NCI-H1092 treated with DMSO at 0.1 percent for 48 hours (cell line): Measurements from ENCODE around the gene CCDC30.
"Not testable (repeated sequence)": the region's sequence is repeated elsewhere in the genome, so short reads cannot be mapped to it uniquely, and the experiment has no call there.

Source experiments
- DNase-seq: peaks from one replicate; lab custom pipeline; 2025; lab: John Stamatoyannopoulos, UW

Gene CCDC30

GRCh38 chr1:42529724-42530181, 66.7 kb downstream of the CCDC30 start:
- no peak for DNase-seq

- no peak for DNase-seq
These were observed 68.0 kb downstream of the CCDC30 start for GRCh38 chr1:42531043-42531442.

- no peak for DNase-seq
These were observed 70.2 kb downstream of the CCDC30 start for GRCh38 chr1:42533101-42533863.

GRCh38 chr1:42541104-42541503, 78.0 kb downstream of the CCDC30 start:
- DNase-seq = no peak

DNA sequence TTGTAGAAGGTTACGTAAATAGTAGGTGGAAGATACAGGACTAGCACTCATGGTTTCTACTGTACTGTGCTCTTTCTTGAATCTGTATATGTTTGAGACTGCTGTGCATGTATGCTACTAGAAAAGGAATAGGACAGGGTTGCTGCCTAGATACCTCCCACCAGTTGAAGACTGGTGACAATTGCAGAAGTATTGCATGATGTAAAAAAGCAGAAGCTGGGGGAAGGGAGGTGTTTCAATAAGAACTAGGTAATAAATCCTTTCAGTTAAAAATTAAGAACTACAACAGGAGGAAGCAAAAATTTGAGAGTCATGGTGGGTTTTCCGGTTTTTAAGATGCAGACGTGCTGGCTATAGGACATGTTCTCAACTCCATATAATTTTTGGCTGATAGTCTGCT, 88.1 kb downstream of the CCDC30 start:
- no peak for DNase-seq

DNA sequence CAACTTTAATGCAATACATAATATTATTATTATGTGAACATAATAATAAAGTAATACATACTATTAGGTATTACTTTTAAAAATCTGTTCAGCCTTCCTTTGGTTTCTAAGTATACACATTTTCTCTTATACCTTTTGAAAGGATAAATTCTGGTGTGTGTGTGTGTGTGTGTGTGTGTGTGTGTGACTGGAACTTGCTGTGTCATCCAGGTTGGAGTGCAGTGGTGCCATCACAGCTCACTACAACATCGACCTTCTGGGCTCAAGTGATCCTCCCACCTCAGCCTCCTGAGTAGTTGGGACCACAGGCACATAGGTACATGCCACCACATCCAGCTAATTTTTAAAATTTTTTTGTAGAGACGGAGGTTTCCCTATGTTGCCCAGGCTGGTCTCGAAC, 88.5 kb downstream of the CCDC30 start:
- DNase-seq = no peak

- DNase-seq = no peak
These were observed 89.5 kb downstream of the CCDC30 start for GRCh38 chr1:42552636-42553035.

GRCh38 chr1:42557230-42557851, 94.3 kb downstream of the CCDC30 start:
- no peak for DNase-seq

GRCh38 chr1:42567038-42567437, 104.0 kb downstream of the CCDC30 start:
- DNase-seq = no peak

- no peak for DNase-seq
These were observed 113.8 kb downstream of the CCDC30 start for GRCh38 chr1:42576935-42577334.

- DNase-seq = no peak
These were observed 122.9 kb downstream of the CCDC30 start for GRCh38 chr1:42586016-42586415.

GRCh38 chr1:42587753-42588152, 124.7 kb downstream of the CCDC30 start:
- DNase-seq = no peak

DNA sequence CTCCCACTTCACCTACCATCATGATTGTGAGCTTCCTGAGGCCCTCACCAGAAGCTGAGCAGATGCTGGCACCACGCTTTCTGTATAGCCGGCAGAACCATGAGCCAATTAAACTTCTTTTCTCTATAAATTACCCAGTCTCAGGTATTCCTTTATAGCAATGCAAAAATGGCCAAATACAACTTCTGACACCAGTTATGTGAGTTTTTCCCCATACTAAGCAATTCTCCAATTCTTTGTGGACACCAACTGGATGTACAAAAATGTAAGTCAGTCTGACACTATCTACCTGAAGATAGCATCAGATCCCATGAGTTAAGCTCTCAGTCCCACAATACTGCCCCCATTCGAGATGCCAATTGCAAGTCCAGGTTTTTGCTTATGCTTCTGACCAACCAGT, 129.7 kb downstream of the CCDC30 start:
- DNase-seq = no peak

DNA sequence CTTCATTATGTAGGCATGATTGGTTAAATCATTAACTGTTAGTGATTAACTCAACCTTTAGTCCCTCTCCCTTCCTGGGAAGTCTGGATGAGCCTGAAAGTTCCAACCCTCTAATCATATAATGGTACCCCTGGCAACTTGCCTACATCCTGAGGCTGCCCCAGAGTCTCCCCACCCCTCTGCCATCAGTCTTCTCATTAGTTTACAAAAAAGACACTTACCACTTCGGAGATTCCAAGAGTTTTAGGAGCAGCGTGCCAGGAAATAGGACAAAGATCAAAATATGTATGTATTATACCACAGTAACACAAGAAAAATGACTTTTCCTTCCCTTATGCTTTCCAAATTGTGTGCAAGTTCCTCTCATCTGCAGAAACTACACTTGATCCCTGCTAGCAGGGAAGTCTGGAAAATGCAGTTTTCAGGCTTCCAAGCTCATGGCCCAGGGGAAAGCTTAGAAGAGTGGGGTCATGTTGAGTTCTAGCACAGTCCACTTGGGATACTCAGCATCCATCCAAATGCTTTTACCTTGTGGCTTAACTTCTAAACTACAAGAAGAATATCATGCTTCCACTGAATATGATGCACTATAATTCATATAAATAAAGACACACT, 130.5 kb downstream of the CCDC30 start:
- no peak for DNase-seq

DNA sequence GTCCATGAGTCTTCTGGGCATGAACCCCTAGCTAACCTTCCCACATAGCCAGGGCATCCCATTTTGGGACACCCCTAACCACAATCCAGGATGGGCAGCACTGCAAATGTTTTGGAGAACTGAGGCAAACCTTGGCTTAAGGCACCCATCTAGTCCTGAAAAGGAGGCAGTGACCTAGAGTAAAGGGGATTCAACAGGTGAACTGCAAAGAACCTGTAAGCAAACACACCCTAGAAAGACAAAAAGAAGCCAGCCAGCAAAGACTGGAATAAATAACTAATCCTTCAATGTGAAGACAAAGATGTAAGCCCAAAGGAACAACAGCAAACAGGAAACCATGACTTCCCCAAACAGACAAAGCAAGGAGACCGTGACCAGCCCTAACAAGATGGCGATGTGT, 138.4 kb downstream of the CCDC30 start:
- no peak for DNase-seq

- no peak for DNase-seq
These were observed 150.7 kb downstream of the CCDC30 start for GRCh38 chr1:42613803-42614131.

DNA sequence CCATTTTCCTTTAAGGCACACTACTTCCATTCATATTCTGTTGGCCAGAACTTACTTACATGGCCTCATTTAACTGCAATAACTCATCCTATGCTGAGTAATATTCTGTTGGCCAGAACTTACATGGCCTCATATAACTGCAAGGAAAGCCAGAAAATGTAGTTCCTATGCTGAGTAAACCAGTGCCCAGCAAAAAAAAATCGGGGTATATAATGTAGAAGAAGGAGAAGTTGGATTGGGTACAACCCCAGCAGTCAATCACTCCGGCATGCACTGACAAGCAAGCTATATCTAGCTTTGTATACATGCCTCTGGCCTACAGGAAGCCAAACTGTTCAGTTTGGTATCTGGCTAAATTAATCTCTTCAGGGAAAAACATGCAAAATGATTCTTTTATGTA, 155.8 kb downstream of the CCDC30 start:
- DNase-seq = no peak

- no peak for DNase-seq
These were observed 157.2 kb downstream of the CCDC30 start for GRCh38 chr1:42620307-42620706.

- DNase-seq = not testable (repeated sequence)
These were observed 158.1 kb downstream of the CCDC30 start for GRCh38 chr1:42621180-42621579.

DNA sequence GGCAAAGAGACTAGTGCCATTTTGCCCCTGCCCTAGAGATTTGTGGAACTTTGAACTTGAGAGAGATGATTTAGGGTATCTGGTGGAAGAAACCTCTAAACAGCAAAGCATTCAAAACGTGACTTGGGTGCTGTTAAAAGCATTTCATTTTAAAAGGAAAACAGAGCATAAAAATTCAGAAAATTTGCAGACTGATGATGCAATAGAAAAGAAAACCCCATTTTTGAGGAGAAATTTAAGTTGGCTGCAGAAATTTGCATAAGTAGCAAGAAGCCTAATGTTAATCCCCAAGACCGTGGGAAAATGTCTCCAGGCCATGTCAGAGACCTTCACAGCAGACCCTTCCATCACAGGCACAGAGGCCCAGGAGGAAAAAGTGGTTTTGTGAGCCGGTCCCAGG, 164.1 kb downstream of the CCDC30 start:
- DNase-seq = not testable (repeated sequence)

DNA sequence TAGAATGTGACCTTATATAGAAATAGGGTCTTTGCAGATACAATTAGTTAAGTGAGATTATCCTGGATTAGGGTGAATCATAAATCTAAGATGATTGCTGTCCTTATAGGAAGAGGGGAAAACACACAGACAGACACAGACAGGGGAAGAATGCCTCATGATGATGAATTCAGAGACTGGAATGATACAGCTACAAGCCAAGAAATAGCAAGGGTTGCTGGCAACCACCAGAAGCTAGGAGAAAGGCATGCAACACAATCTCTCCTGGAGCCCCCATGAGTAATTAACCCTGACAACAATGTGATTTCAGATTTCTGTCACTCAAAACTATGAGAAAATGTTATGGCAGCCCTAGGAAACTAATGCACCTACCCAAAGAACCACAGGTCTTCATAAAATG, 176.0 kb downstream of the CCDC30 start:
- DNase-seq = no peak

DNA sequence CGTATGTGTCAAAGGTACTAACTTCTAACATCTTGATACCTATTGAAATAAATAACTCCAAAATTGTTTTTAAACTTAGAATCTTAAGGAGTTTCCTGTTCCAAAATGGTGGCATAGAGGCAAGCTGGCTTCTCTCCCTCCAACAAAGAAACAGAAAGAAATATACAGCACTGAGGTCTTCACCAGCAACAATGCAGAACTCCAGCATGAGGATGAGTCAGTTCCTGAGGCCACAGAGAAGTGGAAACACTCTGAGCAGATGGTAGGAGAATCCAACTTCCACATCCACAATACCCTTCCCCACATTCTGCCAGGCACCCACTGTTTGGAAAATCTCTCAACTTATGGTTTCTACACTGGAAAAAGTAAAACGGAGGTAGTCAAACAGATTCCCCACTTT, 183.0 kb downstream of the CCDC30 start:
- DNase-seq = no peak

DNA sequence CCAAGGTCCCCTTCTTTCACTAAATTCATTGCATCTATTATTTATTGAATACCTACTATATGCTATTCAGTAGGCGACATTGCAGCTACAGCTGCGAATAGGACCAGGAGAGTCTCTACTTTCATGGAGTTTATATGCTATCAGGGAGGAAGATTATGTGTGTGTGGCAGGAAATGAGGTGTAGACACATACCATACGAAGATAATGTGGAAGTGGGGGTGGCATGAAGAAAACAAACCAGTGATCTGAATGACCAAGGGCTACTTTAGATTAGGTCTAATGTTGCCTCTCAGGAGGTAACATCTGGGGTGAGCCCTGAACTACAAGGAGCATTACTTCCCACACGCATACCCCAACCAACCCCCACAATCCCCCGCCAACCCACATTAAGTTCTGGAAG, 194.1 kb downstream of the CCDC30 start:
- no peak for DNase-seq
